CD4-positive, alpha-beta T cell (primary cell): ENCODE measurements around the gene MAN1B1. TPM values are rescaled to one million over a fixed set of nuclear protein-coding genes. Genes with fewer than 3 reads are reported as not detected.
"Not testable (repeated sequence)": the region's sequence is repeated elsewhere in the genome, so short reads cannot be mapped to it uniquely, and the experiment has no call there.

Source experiments
- ATAC-seq: fragments of 200-7000 bp; cut with Tn5 transposase; one replicate; pipeline ENCODE4 v1.10.0; 2022; ENCODE audit warnings: mild to moderate bottlenecking; ENCODE audit not compliant: poor library complexity
- CTCF ChIA-PET: fragments of 350-600 bp; sonication (Branson Sonifier 250); formaldehyde crosslinking; loops from one replicate; lab custom pipeline; 2021; ENCODE audit warnings: antibody characterized with exemption, inconsistent platforms; lab: Charles Lee
- POLR2A ChIA-PET: fragments of 350-600 bp; sonication (Branson Sonifier 250); formaldehyde crosslinking; loops from one replicate; lab custom pipeline; 2021; ENCODE audit warnings: antibody characterized with exemption, inconsistent platforms; lab: Charles Lee
- DNase-seq, 14 experiments: peaks; one replicate each; pipeline ENCODE4 v3.0.0-alpha.2; 2013 to 2020; ENCODE audit warnings: mixed read lengths in 2 of 14
- H3K27ac ChIP-seq, 2 donors: one replicate each; pipeline versions ENCODE4 v1.5.1 to v1.7.0; 2013; ENCODE audit warnings: low read length in 2 of 2, low read depth in 1 of 2, mild to moderate bottlenecking in 1 of 2
- H3K27me3 ChIP-seq, 2 experiments: 1 replicate in 1 of 2; 2 replicates in 1 of 2; pipeline versions ENCODE4 v1.6.1 to v1.7.0; 2013; ENCODE audit warnings: low read length in 2 of 2, control low read depth in 1 of 2, mild to moderate bottlenecking in 1 of 2, moderate library complexity in 1 of 2; ENCODE audit not compliant: insufficient read depth in 2 of 2, control insufficient read depth in 1 of 2
- H3K36me3 ChIP-seq: one replicate; pipeline ENCODE4 v1.6.1; 2013; ENCODE audit warnings: low read length, control low read depth; ENCODE audit not compliant: insufficient read depth
- H3K4me1 ChIP-seq: one replicate; pipeline ENCODE4 v1.6.1; 2013; ENCODE audit warnings: low read length, control low read depth; ENCODE audit not compliant: insufficient read depth
- H3K4me3 ChIP-seq: one replicate; pipeline ENCODE4 v1.5.1; 2013; ENCODE audit warnings: mild to moderate bottlenecking, low read length, moderate library complexity
- H3K9me3 ChIP-seq, 2 experiments: 1 replicate in 1 of 2; 2 replicates in 1 of 2; pipeline versions ENCODE4 v1.6.1 to v1.7.0; 2013; ENCODE audit warnings: low read length in 2 of 2, mild to moderate bottlenecking in 2 of 2, control low read depth in 1 of 2, moderate library complexity in 1 of 2; ENCODE audit not compliant: control insufficient read depth in 1 of 2, insufficient read depth in 1 of 2
- H3K27ac Mint-ChIP-seq: one replicate; pipeline ENCODE4 v1.8.0; 2020; ENCODE audit warnings: mixed read lengths
- H3K27me3 Mint-ChIP-seq: one replicate; pipeline ENCODE4 v1.8.0; 2021; ENCODE audit warnings: mixed read lengths
- H3K36me3 Mint-ChIP-seq: one replicate; pipeline ENCODE4 v1.8.0; 2021; ENCODE audit warnings: low read depth, mixed read lengths
- H3K4me1 Mint-ChIP-seq: one replicate; pipeline ENCODE4 v1.8.0; 2021; ENCODE audit warnings: low read depth, mixed read lengths
- H3K4me3 Mint-ChIP-seq: one replicate; pipeline ENCODE4 v1.8.0; 2020; ENCODE audit warnings: mild to moderate bottlenecking, mixed read lengths
- H3K9me3 Mint-ChIP-seq: one replicate; pipeline ENCODE4 v1.8.0; 2020; ENCODE audit warnings: mixed read lengths
- intact Hi-C, 2 experiments: fragments of 100-400 bp; cut with DNase I in 1 of 2; cut with micrococcal nuclease in 1 of 2; formaldehyde crosslinking; loops; one replicate each; pipeline versions ENCODE4 v1.15.1 to v1.9.0; 2023 to 2025; cut with DNase I, micrococcal nuclease
- total RNA-seq, 174 experiments: library from RNA in 2 of 174; stranded (reverse) in 2 of 174; gene quantifications; one replicate each; pipeline ENCODE4 v1.2.3 and lab custom pipeline; 2021 to 2026
- TF ChIP-seq, protein P1 (sequence below): fragments of 200-600 bp; IDR thresholded peaks from one replicate; pipeline ENCODE4 v1.8.0; 2022; ENCODE audit warnings: antibody characterized with exemption, mild to moderate bottlenecking

Gene MAN1B1
- total RNA-seq, 2 experiments from 2014 or later: 60.9 to 66.9 TPM

DNA sequence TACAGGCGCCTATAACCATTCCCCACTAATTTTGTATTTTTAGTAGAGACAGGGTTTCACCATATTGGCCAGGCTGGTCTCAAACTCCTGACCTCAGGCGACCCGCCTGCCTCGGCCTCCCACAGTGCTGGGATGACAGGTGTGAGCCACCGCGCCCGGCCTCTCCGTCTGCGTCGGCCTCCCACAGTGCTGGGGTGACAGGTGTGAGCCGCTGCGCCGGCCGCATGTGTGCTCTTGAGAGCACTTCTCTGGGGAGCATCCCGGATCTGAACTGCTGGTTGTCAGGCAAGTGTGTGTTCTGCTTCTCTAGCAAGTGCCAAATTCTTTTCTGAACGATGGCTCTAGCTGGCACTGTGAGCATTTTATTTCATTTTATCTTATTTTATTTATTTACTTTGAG lies 29.2 kb upstream of the MAN1B1 start:
- Mint-ChIP-seq H3K4me1 (no peaks in the 10 kb centered on the region), H3K4me3 (no peak overlapping the region), H3K27me3 (peaks cover 4% of the 10 kb centered on the region), H3K27ac (no peak overlapping the region), H3K36me3 (no peaks in the 10 kb centered on the region), H3K9me3 (no peaks in the 10 kb centered on the region)
- H3K27ac ChIP-seq: no peak overlapping the region
- H3K4me1 ChIP-seq: peaks cover 16% of the 10 kb centered on the region
- H3K36me3 ChIP-seq: no peaks in the 10 kb centered on the region
- no peak for ATAC-seq
- TF ChIP-seq, protein P1, sequence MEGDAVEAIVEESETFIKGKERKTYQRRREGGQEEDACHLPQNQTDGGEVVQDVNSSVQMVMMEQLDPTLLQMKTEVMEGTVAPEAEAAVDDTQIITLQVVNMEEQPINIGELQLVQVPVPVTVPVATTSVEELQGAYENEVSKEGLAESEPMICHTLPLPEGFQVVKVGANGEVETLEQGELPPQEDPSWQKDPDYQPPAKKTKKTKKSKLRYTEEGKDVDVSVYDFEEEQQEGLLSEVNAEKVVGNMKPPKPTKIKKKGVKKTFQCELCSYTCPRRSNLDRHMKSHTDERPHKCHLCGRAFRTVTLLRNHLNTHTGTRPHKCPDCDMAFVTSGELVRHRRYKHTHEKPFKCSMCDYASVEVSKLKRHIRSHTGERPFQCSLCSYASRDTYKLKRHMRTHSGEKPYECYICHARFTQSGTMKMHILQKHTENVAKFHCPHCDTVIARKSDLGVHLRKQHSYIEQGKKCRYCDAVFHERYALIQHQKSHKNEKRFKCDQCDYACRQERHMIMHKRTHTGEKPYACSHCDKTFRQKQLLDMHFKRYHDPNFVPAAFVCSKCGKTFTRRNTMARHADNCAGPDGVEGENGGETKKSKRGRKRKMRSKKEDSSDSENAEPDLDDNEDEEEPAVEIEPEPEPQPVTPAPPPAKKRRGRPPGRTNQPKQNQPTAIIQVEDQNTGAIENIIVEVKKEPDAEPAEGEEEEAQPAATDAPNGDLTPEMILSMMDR: no peak
- intact Hi-C loops: no loop called here
- no peak for DNase-seq
- CTCF ChIA-PET: interaction anchor here (1.3 kb wide), 1 partner anchor 11 kb away, joined by 3 read pairs; no protein-coding TSS in a partner anchor
- peaks cover 10 to 11% of the 10 kb centered on the region in 2 experiments for H3K27me3 ChIP-seq
- no peak overlapping the region for H3K4me3 ChIP-seq
- peaks cover 0 to 7% of the 10 kb centered on the region in 2 experiments for H3K9me3 ChIP-seq
- POLR2A ChIA-PET: no interaction called here

- DNase-seq: no peak
- H3K4me3 Mint-ChIP-seq: no peak overlapping the region
- TF ChIP-seq, protein P1: no peak
- intact Hi-C loops: no loop called here
- no peaks in the 10 kb centered on the region for H3K27me3 Mint-ChIP-seq
- no peaks in the 10 kb centered on the region for H3K4me1 Mint-ChIP-seq
- Histone ChIP-seq H3K27me3 (peaks cover under 1 to 3% of the 10 kb centered on the region in 2 experiments), H3K9me3 (no peaks in the 10 kb centered on the region), H3K27ac (no peak overlapping the region), H3K4me1 (peaks cover 5% of the 10 kb centered on the region), H3K36me3 (no peaks in the 10 kb centered on the region), H3K4me3 (no peak overlapping the region)
- no peak overlapping the region for H3K27ac Mint-ChIP-seq
- H3K9me3 Mint-ChIP-seq: no peaks in the 10 kb centered on the region
- ATAC-seq: no peak
- H3K36me3 Mint-ChIP-seq: no peaks in the 10 kb centered on the region
- ChIA-PET CTCF (interaction anchor here (0.7 to 0.9 kb wide), 2 partner anchors 9 to 12 kb away, joined by 3 to 4 read pairs; partner anchors contain the start of gene NPDC1), POLR2A (no interaction called here)
Observed at GRCh38 chr9:137058521-137059234, 28.1 kb upstream of the MAN1B1 start.

DNA sequence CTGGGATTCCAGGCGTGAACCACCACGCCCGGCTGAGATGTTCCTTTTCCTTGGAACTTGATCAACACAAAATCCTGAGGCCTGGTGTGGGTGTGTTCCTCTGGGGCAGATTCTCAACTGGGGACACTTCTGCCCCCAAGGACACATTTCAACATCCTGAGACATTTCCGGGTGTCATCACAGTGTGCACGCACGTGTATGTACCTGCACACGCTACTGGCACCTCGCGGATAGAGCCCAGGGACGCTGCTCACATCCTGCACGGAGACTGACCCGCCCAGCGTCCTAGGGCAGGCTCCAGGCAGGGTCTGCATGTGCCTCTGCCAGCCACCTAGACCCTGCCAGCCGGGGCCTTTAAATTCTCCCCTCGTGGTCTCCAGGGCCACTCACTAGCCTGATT lies 24.4 kb upstream of the MAN1B1 start:
- no peak overlapping the region for H3K4me3 ChIP-seq
- intact Hi-C loops: loop anchor here in 1 of 2 experiments (10.0 kb wide), 1 partner anchor 278 kb away; no protein-coding TSS in a partner anchor
- no peaks in the 10 kb centered on the region for H3K36me3 ChIP-seq
- DNase-seq: no peak
- no peaks in the 10 kb centered on the region for H3K36me3 Mint-ChIP-seq
- ChIA-PET POLR2A (no interaction called here), CTCF (no interaction called here)
- no peaks in the 10 kb centered on the region for H3K27me3 ChIP-seq
- no peaks in the 10 kb centered on the region for H3K27me3 Mint-ChIP-seq
- H3K27ac Mint-ChIP-seq: no peak overlapping the region
- no peaks in the 10 kb centered on the region for H3K9me3 Mint-ChIP-seq
- no peak overlapping the region for H3K4me3 Mint-ChIP-seq
- TF ChIP-seq, protein P1: no peak
- H3K9me3 ChIP-seq: no peaks in the 10 kb centered on the region
- peaks cover 7% of the 10 kb centered on the region for H3K4me1 ChIP-seq
- no peaks in the 10 kb centered on the region for H3K4me1 Mint-ChIP-seq
- H3K27ac ChIP-seq: no peak overlapping the region
- no peak for ATAC-seq

DNA sequence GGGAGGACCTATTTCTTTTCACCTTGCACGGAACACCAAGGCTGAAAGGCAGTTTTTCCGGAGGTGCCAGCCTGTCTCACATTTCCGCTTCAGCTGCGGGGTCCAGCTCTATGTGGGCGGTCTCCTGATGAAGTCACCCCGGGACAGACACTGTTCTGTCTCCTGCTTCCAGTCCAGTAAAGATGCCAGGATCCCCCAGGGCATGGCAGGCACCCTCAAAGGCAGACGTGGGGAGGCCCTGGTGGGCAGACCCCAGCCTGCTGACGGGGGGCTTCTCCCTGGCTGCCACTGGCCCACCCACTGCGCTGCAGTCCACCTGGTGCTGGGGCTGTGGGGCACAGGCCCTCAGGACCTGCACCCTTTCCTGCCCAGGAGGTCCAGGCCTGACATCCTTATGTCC lies 24.0 kb upstream of the MAN1B1 start:
- H3K27ac ChIP-seq, CTCF ChIA-PET: not testable (repeated sequence)
- intact Hi-C loops: loop anchor here in 1 of 2 experiments (10.0 kb wide), 1 partner anchor 278 kb away; no protein-coding TSS in a partner anchor

More for the DNA sequence above, 24.0 kb upstream of the MAN1B1 start:
- H3K9me3 Mint-ChIP-seq, H3K9me3 ChIP-seq, POLR2A ChIA-PET, H3K4me3 Mint-ChIP-seq, DNase-seq, H3K36me3 ChIP-seq, H3K36me3 Mint-ChIP-seq, H3K4me3 ChIP-seq, ATAC-seq, H3K4me1 Mint-ChIP-seq, H3K27me3 ChIP-seq, H3K27ac Mint-ChIP-seq, H3K27me3 Mint-ChIP-seq: not testable (repeated sequence)
- peaks cover 11% of the 10 kb centered on the region for H3K4me1 ChIP-seq
